Fibroblast of skin of scalp (primary cell): Measurements from ENCODE around the gene PRIM1. TPM values are rescaled to one million over a fixed set of nuclear protein-coding genes. Genes with fewer than 3 reads are reported as not detected.
"Not testable (repeated sequence)": the region's sequence is repeated elsewhere in the genome, so short reads cannot be mapped to it uniquely, and the experiment has no call there.

Experiments used
- DNase-seq: peaks from one replicate; pipeline ENCODE4 v3.0.0-alpha.2; 2013
- polyA plus RNA-seq, 2 experiments: library from polyadenylated mRNA; unstranded; fragments of 120-200 nt; gene quantifications; one replicate each; pipeline ENCODE4 v1.2.1, GENCODE V29; 2013; ENCODE audit not compliant: insufficient read length in 2 of 2

PRIM1 gene
- 8.7 TPM for polyA plus RNA-seq (2013, experiment 1 of 2; ENCODE audit: insufficient read length)
- polyA plus RNA-seq (2013, experiment 2 of 2; ENCODE audit: insufficient read length): 9.4 TPM

GRCh38 chr12:56751712-56752598, at the start of gene PRIM1:
PRIM1 (minus strand) TSS chr12:56752323; CDS start chr12:56752298, 25 bp downstream.
- peak; percentile 81 for DNase-seq

- DNase-seq: no peak
These were observed 48.1 kb upstream of the PRIM1 start for GRCh38 chr12:56800221-56800620.

- DNase-seq: not testable (repeated sequence)
These were observed 47.2 kb upstream of the PRIM1 start for GRCh38 chr12:56799345-56799744.

GRCh38 chr12:56795791-56796190, 43.7 kb upstream of the PRIM1 start:
- not testable (repeated sequence) for DNase-seq

GRCh38 chr12:56795046-56795562, 43.0 kb upstream of the PRIM1 start:
- DNase-seq: not testable (repeated sequence)

- DNase-seq: not testable (repeated sequence)
These were observed 41.0 kb upstream of the PRIM1 start for GRCh38 chr12:56793124-56793523.

GRCh38 chr12:56792678-56793077, 40.6 kb upstream of the PRIM1 start:
- no peak for DNase-seq

GRCh38 chr12:56789429-56789828, 37.3 kb upstream of the PRIM1 start:
- DNase-seq: not testable (repeated sequence)

GRCh38 chr12:56787498-56787897, 35.4 kb upstream of the PRIM1 start:
- DNase-seq: no peak

- no peak for DNase-seq
These were observed 33.8 kb upstream of the PRIM1 start for GRCh38 chr12:56785874-56786273.

GRCh38 chr12:56785141-56785865, 33.2 kb upstream of the PRIM1 start:
- no peak for DNase-seq

GRCh38 chr12:56781726-56782125, 29.6 kb upstream of the PRIM1 start:
- no peak for DNase-seq

- no peak for DNase-seq
These were observed 26.6 kb upstream of the PRIM1 start for GRCh38 chr12:56778756-56779155.

- no peak for DNase-seq
These were observed 24.5 kb upstream of the PRIM1 start for GRCh38 chr12:56776654-56777053.

GRCh38 chr12:56775638-56776037, 23.5 kb upstream of the PRIM1 start:
- peak; percentile 31 for DNase-seq

GRCh38 chr12:56773113-56773512, 21.0 kb upstream of the PRIM1 start:
- DNase-seq: no peak

GRCh38 chr12:56772625-56773024, 20.5 kb upstream of the PRIM1 start:
- DNase-seq: no peak

- DNase-seq: no peak
These were observed 17.7 kb upstream of the PRIM1 start for GRCh38 chr12:56769868-56770267.

- DNase-seq: no peak
These were observed 16.3 kb upstream of the PRIM1 start for GRCh38 chr12:56768424-56768823.

- no peak for DNase-seq
These were observed 14.4 kb upstream of the PRIM1 start for GRCh38 chr12:56766535-56766934.

GRCh38 chr12:56763753-56764657, 11.9 kb upstream of the PRIM1 start:
- DNase-seq: peak; percentile 51

GRCh38 chr12:56761812-56762211, 9.7 kb upstream of the PRIM1 start:
- DNase-seq: no peak
